Measurements from ENCODE around the gene SLC25A29.
"Not testable (repeated sequence)": the region's sequence is repeated elsewhere in the genome, so short reads cannot be mapped to it uniquely, and the experiment has no call there.

SLC25A29 gene

DNA sequence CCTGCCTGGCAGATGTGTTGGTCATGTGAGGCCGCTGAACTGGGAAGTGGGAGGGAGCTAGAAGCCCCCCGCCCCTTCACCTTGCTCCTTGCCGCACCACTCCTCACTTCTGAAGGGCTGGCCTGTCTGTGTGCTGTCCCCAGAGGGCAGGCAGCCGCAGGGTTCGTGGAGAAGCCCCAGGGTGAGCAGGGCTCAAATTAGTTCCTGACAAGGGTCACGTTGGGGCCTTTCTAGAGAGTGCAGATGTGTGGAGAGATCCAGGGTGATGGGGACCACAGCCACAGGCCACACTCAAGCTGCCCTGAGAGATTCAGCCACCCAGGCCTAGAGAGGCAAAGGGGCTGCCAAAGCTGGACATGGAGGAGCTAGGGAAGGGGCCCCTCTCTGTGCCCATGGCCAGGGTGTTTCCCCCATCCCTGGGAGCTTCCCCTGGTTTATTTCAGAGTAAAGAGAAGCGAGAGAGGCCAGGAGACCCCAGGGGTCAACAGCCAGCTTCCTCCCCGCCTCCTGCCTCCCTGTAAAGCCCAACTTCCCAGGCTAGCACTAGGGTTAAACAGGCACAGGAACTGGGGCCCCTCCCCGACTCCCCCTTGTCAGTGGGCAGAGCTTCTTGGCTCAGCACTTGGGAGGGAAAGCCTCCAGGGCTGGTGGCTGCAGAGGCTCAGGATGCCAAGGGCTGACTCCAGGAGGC, 16.2 kb downstream of the SLC25A29 start:
- no peaks in the 10 kb centered on the region for H3K9me3 ChIP-seq (ENCODE audit: control insufficient read depth in 1 of 2, low read length in 2 of 2)
- no peak overlapping the region for H3K4me3 ChIP-seq (ENCODE audit: low read depth in 1 of 2, low read length in 2 of 2)
- peaks cover 0 to 5% of the 10 kb centered on the region in 2 donors for H3K4me1 ChIP-seq (ENCODE audit: control insufficient read depth in 1 of 2, insufficient read depth in 2 of 2, low read length in 2 of 2)
- H3K36me3 ChIP-seq (ENCODE audit: control insufficient read depth in 1 of 2, insufficient read depth in 2 of 2, low read length in 2 of 2), result peaks cover 0 to 15% of the 10 kb centered on the region in 2 donors
- no peaks in the 10 kb centered on the region for H3K27me3 ChIP-seq (ENCODE audit: low read depth, low read length)
- no peak overlapping the region for H3K27ac ChIP-seq (ENCODE audit: low read length)

DNA sequence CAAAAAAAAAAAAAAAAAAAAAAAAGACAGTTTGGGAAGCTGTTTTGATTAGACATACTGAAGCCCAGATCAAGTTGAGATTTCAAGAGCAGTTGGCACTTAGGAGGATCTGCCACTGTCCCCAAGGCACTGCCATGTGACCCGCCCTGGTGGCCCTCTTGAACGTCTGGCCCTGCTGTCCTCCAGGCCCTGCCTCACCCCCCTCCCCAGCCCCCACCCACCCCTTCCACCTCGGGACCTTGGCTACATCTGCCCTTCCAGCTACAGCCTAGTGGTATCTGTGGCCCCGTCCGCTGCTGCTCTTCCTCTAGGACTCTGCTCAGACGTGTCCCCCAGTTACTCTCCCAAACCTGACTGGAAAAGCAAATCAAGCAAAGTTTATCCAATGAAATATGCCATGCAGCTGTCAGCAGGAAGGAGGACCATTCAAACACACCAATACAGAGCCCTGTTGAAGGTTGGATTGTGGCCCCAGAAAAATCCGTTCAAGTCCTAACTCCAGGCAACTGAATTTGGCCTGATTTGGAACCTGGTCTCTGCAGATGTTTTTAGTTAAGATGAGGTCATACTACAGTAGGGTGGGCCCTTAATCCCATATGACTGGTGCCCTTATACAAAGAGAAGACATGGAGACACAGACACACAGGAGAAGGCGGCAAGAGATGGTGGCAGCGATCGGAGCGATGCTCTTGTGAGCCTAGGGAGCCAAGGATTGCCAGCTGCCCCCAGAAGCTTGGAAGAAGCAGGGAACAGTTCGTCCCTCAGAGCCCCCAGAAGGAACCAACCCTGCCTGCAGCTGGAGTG, 17.7 kb downstream of the SLC25A29 start:
- Histone ChIP-seq H3K4me1 (ENCODE audit: control insufficient read depth in 1 of 2, insufficient read depth in 2 of 2, low read length in 2 of 2) (peaks cover 0 to 12% of the 10 kb centered on the region in 2 donors), H3K27me3 (ENCODE audit: low read depth, low read length) (no peaks in the 10 kb centered on the region), H3K27ac (ENCODE audit: low read length) (no peak overlapping the region), H3K36me3 (ENCODE audit: control insufficient read depth in 1 of 2, insufficient read depth in 2 of 2, low read length in 2 of 2) (peaks cover 0 to 15% of the 10 kb centered on the region in 2 donors), H3K4me3 (ENCODE audit: low read depth in 1 of 2, low read length in 2 of 2) (no peak overlapping the region), H3K9me3 (ENCODE audit: control insufficient read depth in 1 of 2, low read length in 2 of 2) (no peaks in the 10 kb centered on the region)

DNA sequence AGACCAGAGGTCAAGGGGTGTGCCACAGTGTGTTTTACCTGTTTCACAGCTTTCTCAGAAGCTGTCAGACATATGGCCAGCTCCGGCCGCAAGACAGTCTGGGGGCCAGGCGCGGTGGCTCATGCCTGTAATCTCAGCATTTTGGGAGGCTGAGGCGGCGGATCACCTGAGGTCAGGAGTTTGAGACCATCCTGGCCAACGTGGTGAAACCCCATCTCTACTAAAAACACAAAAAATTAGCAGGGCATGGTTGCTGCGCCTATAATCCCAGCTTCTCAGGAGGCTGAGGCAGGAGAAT, 18.3 kb downstream of the SLC25A29 start:
- not testable (repeated sequence) for H3K4me3 ChIP-seq (ENCODE audit: low read depth in 1 of 2, low read length in 2 of 2); H3K27ac ChIP-seq (ENCODE audit: low read length); H3K27me3 ChIP-seq (ENCODE audit: low read depth, low read length); H3K9me3 ChIP-seq (ENCODE audit: control insufficient read depth in 1 of 2, low read length in 2 of 2)
- Histone ChIP-seq H3K36me3 (ENCODE audit: control insufficient read depth in 1 of 2, insufficient read depth in 2 of 2, low read length in 2 of 2) (peaks cover 0 to 15% of the 10 kb centered on the region in 2 donors), H3K4me1 (ENCODE audit: control insufficient read depth in 1 of 2, insufficient read depth in 2 of 2, low read length in 2 of 2) (peaks cover 0 to 12% of the 10 kb centered on the region in 2 donors)

DNA sequence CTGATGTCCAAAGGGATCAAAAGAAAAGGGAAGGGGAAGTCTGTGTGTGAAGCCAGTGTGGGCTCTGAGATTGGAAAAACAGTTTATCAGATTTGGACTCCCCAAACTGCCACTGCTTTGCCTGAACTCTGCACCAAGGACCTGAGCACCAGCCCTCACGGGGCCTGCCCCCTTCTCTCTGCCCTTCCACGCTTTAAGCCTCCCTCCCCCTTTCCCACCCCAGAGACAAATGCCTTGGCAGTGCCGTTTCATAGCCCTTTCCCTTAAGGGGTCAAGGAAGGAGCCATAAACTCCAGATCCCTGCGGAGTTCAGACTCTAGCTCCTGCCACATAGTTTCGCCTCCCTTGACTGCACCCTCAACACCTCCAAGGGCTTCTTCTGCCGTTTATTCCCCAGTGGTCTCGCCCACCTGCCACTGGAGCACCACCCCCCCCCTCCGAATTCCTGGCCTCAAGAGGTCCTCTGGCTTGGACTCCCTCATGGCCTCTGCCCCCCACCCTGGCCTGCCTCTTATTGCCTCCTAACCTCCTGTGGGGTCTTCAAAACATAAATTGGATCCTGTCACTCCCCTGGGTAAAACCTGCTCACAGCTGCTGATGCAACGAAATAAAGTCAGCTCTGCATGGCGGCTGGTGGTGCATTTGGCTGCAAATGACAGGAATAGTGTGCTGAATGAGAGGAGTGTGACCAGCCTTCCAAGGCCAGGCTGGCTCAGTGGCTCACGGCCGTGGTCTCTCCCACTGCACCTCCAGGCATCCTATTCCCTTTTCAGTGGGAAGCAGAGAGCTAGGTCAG, 18.8 kb downstream of the SLC25A29 start:
- no peaks in the 10 kb centered on the region for H3K9me3 ChIP-seq (ENCODE audit: control insufficient read depth in 1 of 2, low read length in 2 of 2)
- no peaks in the 10 kb centered on the region for H3K27me3 ChIP-seq (ENCODE audit: low read depth, low read length)
- peaks cover 0 to 12% of the 10 kb centered on the region in 2 donors for H3K4me1 ChIP-seq (ENCODE audit: control insufficient read depth in 1 of 2, insufficient read depth in 2 of 2, low read length in 2 of 2)
- H3K36me3 ChIP-seq (ENCODE audit: control insufficient read depth in 1 of 2, insufficient read depth in 2 of 2, low read length in 2 of 2), result peaks cover 0 to 14% of the 10 kb centered on the region in 2 donors
- H3K27ac ChIP-seq (ENCODE audit: low read length), result no peak overlapping the region
- no peak overlapping the region for H3K4me3 ChIP-seq (ENCODE audit: low read depth in 1 of 2, low read length in 2 of 2)

DNA sequence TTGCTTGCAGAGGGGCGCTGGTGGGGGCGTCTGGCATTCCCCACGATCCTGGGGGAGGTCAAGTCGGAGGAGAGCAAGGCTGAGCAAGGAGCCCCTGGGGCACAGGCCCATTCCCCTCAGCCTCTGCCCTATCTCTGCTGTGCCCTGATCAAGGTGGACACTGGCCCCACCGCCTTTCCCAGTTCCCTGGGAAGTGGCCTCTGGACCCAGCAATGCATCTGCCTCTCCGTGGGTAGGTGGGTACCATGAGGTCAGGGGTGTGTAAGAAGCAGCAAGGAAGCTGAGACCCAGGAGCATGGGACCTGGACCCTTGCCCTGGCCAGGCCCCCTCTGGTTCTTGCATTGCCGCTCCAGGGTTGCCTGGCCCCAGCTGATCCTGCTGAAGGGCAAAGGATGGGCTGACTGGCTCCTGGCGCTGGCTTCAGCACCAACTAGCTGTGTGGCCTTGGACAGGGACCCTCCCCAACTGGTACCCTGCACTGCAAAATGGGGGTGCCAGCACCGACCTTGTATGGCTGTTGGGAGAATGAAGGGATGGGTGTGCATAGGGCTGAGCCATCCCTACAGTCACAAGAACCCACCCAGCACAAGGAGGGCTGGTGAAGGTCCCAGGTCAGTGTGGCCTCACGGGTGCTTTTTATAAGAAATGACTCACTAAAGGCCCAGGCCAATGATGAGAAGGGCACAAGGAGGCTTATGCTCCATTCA, 19.6 kb downstream of the SLC25A29 start:
- Histone ChIP-seq H3K4me1 (ENCODE audit: control insufficient read depth in 1 of 2, insufficient read depth in 2 of 2, low read length in 2 of 2) (peaks cover 0 to 12% of the 10 kb centered on the region in 2 donors), H3K36me3 (ENCODE audit: control insufficient read depth in 1 of 2, insufficient read depth in 2 of 2, low read length in 2 of 2) (peaks cover 0 to 6% of the 10 kb centered on the region in 2 donors), H3K27ac (ENCODE audit: low read length) (no peak overlapping the region)

DNA sequence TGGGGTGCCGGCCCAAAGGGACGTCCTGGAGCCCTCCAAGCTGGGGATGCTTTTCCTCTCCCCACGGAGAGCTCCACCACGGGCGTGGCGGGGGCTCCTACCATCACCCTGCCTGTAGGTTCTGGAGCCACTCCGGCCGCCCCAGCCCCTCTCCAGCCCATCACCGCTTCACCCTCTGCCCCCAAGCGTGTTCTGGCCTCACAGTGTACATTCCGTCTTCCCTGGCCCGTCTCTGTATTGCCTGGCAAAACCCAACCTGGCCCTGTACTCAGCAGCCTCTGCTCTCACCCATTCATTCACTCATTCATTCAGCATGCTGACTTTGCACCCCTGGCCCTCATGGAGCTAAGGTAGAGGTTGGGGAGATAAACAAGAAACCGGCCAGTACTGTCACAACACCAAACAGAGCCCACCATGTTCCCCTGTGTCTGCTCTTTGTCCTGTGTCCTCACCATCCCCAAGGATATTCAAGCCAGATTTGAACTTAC, 20.3 kb downstream of the SLC25A29 start:
- Histone ChIP-seq H3K9me3 (ENCODE audit: control insufficient read depth in 1 of 2, low read length in 2 of 2) (no peaks in the 10 kb centered on the region), H3K4me3 (ENCODE audit: low read depth in 1 of 2, low read length in 2 of 2) (peak overlapping the region; percentile 44 to 82), H3K36me3 (ENCODE audit: control insufficient read depth in 1 of 2, insufficient read depth in 2 of 2, low read length in 2 of 2) (peaks cover 0 to 5% of the 10 kb centered on the region in 2 donors), H3K4me1 (ENCODE audit: control insufficient read depth in 1 of 2, insufficient read depth in 2 of 2, low read length in 2 of 2) (peaks cover 0 to 12% of the 10 kb centered on the region in 2 donors), H3K27me3 (ENCODE audit: low read depth, low read length) (no peaks in the 10 kb centered on the region), H3K27ac (ENCODE audit: low read length) (no peak overlapping the region)

More for the DNA sequence above, 19.6 kb downstream of the SLC25A29 start:
- Histone ChIP-seq H3K9me3 (ENCODE audit: control insufficient read depth in 1 of 2, low read length in 2 of 2) (no peaks in the 10 kb centered on the region), H3K27me3 (ENCODE audit: low read depth, low read length) (no peaks in the 10 kb centered on the region), H3K4me3 (ENCODE audit: low read depth in 1 of 2, low read length in 2 of 2) (no peak overlapping the region)

DNA sequence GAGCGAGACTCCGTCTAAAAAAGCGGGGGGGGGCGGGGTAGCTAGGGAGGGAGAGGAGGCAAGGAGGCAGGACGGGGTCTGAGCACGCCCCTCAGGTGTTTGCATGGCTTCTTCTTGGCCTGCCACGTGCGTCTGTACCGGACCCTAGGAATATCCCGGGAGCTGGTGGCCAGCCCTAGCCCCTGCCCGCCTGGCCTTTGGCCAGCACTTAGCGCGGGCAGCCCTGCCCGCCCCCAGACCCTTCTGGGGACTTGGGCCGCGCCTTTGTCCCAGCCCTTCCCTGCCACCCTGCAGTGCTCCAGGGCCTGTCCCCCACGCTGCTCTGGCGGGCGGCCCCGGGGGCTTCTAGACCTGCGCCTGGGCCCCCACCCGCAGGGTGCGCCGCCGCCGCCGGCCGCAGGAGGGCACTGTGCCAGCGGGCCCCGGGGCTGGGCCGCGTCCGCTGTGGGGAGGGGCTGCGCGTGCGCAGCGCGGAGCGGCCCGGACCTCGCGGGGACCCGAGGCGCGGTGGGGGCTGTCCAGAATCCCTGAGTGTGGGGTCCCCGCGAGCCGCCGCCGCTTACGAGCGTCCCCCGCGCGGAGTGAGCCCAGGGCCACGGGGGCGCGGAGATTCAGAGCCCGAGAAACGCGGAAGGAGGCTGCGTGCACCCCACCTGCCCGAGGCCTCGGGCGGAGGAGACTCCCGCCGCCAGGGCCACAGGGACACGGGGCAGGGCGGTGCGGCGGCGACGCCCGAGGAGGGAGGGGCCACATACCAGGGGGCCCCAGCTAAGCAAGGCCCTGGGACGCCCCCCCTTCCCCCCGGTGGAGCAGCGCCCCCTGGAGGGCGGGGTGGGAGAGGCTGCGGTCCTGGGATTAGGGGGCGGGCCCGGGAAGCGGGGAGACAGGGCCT, 21.0 kb downstream of the SLC25A29 start:
- H3K27ac ChIP-seq (ENCODE audit: low read length), result no peak overlapping the region
- H3K9me3 ChIP-seq (ENCODE audit: control insufficient read depth in 1 of 2, low read length in 2 of 2), result no peaks in the 10 kb centered on the region
- H3K36me3 ChIP-seq (ENCODE audit: control insufficient read depth in 1 of 2, insufficient read depth in 2 of 2, low read length in 2 of 2), result peaks cover 0 to 5% of the 10 kb centered on the region in 2 donors
- H3K27me3 ChIP-seq (ENCODE audit: low read depth, low read length), result no peaks in the 10 kb centered on the region
- peaks cover 0 to 12% of the 10 kb centered on the region in 2 donors for H3K4me1 ChIP-seq (ENCODE audit: control insufficient read depth in 1 of 2, insufficient read depth in 2 of 2, low read length in 2 of 2)
- peak overlapping the region; percentile 44 to 82 for H3K4me3 ChIP-seq (ENCODE audit: low read depth in 1 of 2, low read length in 2 of 2)

DNA sequence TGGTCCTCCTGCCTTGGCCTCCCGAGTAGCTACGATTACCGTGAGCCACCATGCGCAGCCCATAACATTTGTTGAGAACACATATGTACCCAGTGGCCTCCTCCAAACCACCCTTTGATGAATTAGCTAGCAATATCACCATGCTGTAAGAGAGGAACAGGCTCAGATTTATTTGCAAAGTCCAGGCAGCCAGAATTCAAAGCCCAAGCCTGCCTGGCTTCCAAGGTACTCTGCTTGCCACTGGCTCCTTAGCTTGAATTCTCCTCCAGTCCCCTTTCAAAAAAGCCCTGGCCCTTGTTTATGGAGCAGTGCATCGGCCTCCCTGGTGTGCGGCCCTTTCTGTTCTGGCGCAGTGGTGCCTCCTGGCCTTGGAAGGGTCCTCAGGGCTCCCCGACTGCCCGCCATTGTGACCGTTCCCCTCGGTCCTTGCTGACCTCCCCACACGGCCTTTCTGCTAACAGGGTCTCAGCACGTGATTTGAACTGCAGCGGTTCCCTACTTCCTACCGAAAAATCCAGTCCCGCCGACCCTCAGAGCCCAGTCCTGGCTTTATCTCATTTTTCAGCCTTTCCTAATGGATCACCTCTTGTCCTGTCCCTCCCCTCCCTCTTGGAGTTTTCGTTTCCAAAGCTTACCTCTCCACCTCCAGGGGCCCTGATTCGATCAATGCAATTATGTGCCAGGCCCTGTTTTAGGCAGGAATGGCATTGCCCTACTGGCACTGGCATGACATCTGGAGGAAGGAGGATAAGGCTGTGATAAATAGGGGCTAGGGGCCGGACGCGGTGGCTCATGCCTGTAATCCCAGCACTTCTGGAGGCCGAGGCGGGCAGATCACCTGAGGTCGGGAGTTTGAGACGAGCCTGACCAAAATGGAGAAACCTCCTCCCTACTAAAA, 22.0 kb downstream of the SLC25A29 start:
- Histone ChIP-seq H3K27me3 (ENCODE audit: low read depth, low read length) (no peaks in the 10 kb centered on the region), H3K4me3 (ENCODE audit: low read depth in 1 of 2, low read length in 2 of 2) (peak overlapping the region in 1 of 2 donors; percentile 82), H3K4me1 (ENCODE audit: control insufficient read depth in 1 of 2, insufficient read depth in 2 of 2, low read length in 2 of 2) (peaks cover 0 to 12% of the 10 kb centered on the region in 2 donors), H3K9me3 (ENCODE audit: control insufficient read depth in 1 of 2, low read length in 2 of 2) (no peaks in the 10 kb centered on the region), H3K27ac (ENCODE audit: low read length) (no peak overlapping the region), H3K36me3 (ENCODE audit: control insufficient read depth in 1 of 2, insufficient read depth in 2 of 2, low read length in 2 of 2) (peaks cover 0 to 5% of the 10 kb centered on the region in 2 donors)

DNA sequence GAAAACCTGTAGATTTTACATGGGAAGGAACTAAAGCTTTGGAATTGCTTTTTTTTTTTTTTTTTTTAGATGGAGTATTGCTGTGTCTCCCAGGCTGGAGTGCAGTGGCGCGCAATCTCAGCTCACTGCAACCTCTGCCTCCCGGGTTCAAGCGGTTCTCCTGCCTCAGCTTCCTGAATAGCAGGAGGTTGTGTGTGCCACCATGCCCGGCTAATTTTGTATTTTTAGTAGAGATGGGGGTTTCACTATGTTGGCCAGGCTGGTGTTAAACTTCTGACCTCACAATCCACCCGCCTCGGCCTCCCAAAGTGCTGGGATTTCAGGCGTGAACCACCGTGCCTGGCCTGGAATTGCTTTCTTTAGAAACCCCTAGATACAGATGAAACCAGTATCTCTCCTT, 22.8 kb downstream of the SLC25A29 start:
- H3K4me1 ChIP-seq (ENCODE audit: control insufficient read depth in 1 of 2, insufficient read depth in 2 of 2, low read length in 2 of 2), result peaks cover 0 to 16% of the 10 kb centered on the region in 2 donors
- not testable (repeated sequence) for H3K27me3 ChIP-seq (ENCODE audit: low read depth, low read length); H3K4me3 ChIP-seq (ENCODE audit: low read depth in 1 of 2, low read length in 2 of 2); H3K9me3 ChIP-seq (ENCODE audit: control insufficient read depth in 1 of 2, low read length in 2 of 2); H3K36me3 ChIP-seq (ENCODE audit: control insufficient read depth in 1 of 2, insufficient read depth in 2 of 2, low read length in 2 of 2); H3K27ac ChIP-seq (ENCODE audit: low read length)
